ENCODE results near the gene PKNOX1.

DNA sequence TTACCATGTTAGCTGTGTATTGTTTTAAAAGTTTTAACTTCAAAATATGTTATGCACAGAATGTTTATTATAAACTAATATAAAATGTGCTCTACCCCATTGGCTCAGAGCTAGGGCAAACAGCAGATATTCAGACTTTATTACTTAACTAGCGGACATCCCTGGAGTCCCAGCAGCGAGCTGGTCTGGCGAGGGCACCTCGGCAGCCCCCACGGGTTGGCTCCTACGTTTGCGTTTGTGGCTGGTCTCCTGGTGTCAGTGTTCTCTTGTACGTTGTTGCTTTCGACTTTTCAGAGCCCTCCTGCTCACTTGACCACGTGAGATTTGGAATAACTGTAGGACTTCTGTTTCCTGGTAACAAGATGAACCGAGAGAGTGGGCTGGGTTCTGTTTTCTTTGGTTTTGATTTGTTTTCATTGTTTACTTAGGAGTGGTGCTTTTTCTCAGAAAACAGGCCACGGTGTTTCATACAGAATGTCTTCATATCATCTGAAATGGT, 56.8 kb downstream of the PKNOX1 start:
- TF ChIP-seq, protein P1, sequence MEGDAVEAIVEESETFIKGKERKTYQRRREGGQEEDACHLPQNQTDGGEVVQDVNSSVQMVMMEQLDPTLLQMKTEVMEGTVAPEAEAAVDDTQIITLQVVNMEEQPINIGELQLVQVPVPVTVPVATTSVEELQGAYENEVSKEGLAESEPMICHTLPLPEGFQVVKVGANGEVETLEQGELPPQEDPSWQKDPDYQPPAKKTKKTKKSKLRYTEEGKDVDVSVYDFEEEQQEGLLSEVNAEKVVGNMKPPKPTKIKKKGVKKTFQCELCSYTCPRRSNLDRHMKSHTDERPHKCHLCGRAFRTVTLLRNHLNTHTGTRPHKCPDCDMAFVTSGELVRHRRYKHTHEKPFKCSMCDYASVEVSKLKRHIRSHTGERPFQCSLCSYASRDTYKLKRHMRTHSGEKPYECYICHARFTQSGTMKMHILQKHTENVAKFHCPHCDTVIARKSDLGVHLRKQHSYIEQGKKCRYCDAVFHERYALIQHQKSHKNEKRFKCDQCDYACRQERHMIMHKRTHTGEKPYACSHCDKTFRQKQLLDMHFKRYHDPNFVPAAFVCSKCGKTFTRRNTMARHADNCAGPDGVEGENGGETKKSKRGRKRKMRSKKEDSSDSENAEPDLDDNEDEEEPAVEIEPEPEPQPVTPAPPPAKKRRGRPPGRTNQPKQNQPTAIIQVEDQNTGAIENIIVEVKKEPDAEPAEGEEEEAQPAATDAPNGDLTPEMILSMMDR (IDR thresholded peaks at IDR 0.05): no peak
- TF ChIP-seq POLR2A (IDR thresholded peaks at IDR 0.05): no peak

All from Peyer's patch (tissue), 4 donors.